ENCODE measurements around the gene GJD2.

- TF ChIP-seq CTCF (IDR thresholded peaks at IDR 0.05; ENCODE audit: insufficient read depth, low read length) (no peak), GABPA (IDR thresholded peaks at IDR 0.05; ENCODE audit: low read depth) (no peak)
These were observed 16.8 kb downstream of the GJD2 start for GRCh38 chr15:34738002-34738401.
